ENCODE data around the gene IZUMO3.
A peak's percentile ranks its signal among the peaks of the same experiment; 100 is the strongest.
"Not testable (repeated sequence)": the region's sequence is repeated elsewhere in the genome, so short reads cannot be mapped to it uniquely, and the experiment has no call there.

IZUMO3 gene

GRCh38 chr9:24545847-24546522, at the start of gene IZUMO3:
IZUMO3 (minus strand) TSS chr9:24545897; CDS start chr9:24545649, 248 bp downstream.
- no peak for DNase-seq (ENCODE audit: low read depth)
- no peak for TF ChIP-seq CTCF (IDR thresholded peaks at IDR 0.05; ENCODE audit: insufficient read depth, low read depth, low read length, missing control alignments)
- no peak within 1 kb of the TSS for H3K4me3 ChIP-seq (ENCODE audit: low read length)

GRCh38 chr9:24594234-24594850, 48.6 kb upstream of the IZUMO3 start:
- TF ChIP-seq CTCF (IDR thresholded peaks at IDR 0.05; ENCODE audit: insufficient read depth, low read depth, low read length, missing control alignments): no peak
- DNase-seq (ENCODE audit: low read depth): no peak
- no peak overlapping the region for H3K4me3 ChIP-seq (ENCODE audit: low read length)

- TF ChIP-seq CTCF (IDR thresholded peaks at IDR 0.05; ENCODE audit: insufficient read depth, low read depth, low read length, missing control alignments): no peak
- peak; percentile 87 for DNase-seq (ENCODE audit: low read depth)
- no peak overlapping the region for H3K4me3 ChIP-seq (ENCODE audit: low read length)
Measured at GRCh38 chr9:24590432-24590831, 44.7 kb upstream of the IZUMO3 start.

GRCh38 chr9:24587883-24588282, 42.2 kb upstream of the IZUMO3 start:
- DNase-seq (ENCODE audit: low read depth): no peak
- no peak for TF ChIP-seq CTCF (IDR thresholded peaks at IDR 0.05; ENCODE audit: insufficient read depth, low read depth, low read length, missing control alignments)
- no peak overlapping the region for H3K4me3 ChIP-seq (ENCODE audit: low read length)

- TF ChIP-seq CTCF (IDR thresholded peaks at IDR 0.05; ENCODE audit: insufficient read depth, low read depth, low read length, missing control alignments): no peak
- no peak overlapping the region for H3K4me3 ChIP-seq (ENCODE audit: low read length)
- peak; percentile 25 for DNase-seq (ENCODE audit: low read depth)
Measured at GRCh38 chr9:24582146-24583126, 36.7 kb upstream of the IZUMO3 start.

- H3K4me3 ChIP-seq (ENCODE audit: low read length); DNase-seq (ENCODE audit: low read depth): not testable (repeated sequence)
Measured at GRCh38 chr9:24580005-24580404, 34.3 kb upstream of the IZUMO3 start.

- no peak for DNase-seq (ENCODE audit: low read depth)
- no peak overlapping the region for H3K4me3 ChIP-seq (ENCODE audit: low read length)
- TF ChIP-seq CTCF (IDR thresholded peaks at IDR 0.05; ENCODE audit: insufficient read depth, low read depth, low read length, missing control alignments): no peak
Measured at GRCh38 chr9:24572406-24572805, 26.7 kb upstream of the IZUMO3 start.
